Measurements from ENCODE around the gene HTR3A. TPM values are rescaled to one million over a fixed set of nuclear protein-coding genes. Genes with fewer than 3 reads are reported as not detected.

The HTR3A gene
- total and polyA plus RNA-seq, 11 donors, result 0.15 to 0.23 TPM; not detected in 9

GRCh38 chr11:113986351-113987140 is 11.6 kb downstream of the HTR3A start:
- Histone ChIP-seq H3K36me3 (no peaks in the 10 kb centered on the region), H3K9me3 (no peaks in the 10 kb centered on the region), H3K4me3 (no peak overlapping the region), H3K27ac (no peak overlapping the region), H3K27me3 (peaks cover 0 to 35% (median 4%) of the 10 kb centered on the region in 9 donors), H3K4me1 (no peaks in the 10 kb centered on the region)
- intact Hi-C loops (cut with DNase I), result no loop called here
- no peak for TF ChIP-seq POLR2A (IDR thresholded peaks at IDR 0.05)
- TF ChIP-seq CTCF (IDR thresholded peaks at IDR 0.05), result no peak
- ATAC-seq (no peak), DNase-seq (no peak)
- WGBS, 4 donors, result 79 to 84% (median 83%) methylated on average over 15 to 18 of the region's 18 CpGs

- Histone ChIP-seq H3K4me3 (no peak overlapping the region), H3K27ac (no peak overlapping the region), H3K36me3 (no peaks in the 10 kb centered on the region), H3K9me3 (no peaks in the 10 kb centered on the region), H3K27me3 (peaks cover 0 to 45% (median 7%) of the 10 kb centered on the region in 9 donors), H3K4me1 (no peaks in the 10 kb centered on the region)
- TF ChIP-seq CTCF (IDR thresholded peaks at IDR 0.05) (no peak), POLR2A (IDR thresholded peaks at IDR 0.05) (no peak)
- WGBS, 4 donors, result 65 to 74% (median 71%) methylated on average over 13 to 15 of the region's 15 CpGs
- ATAC-seq (no peak), DNase-seq (no peak)
- intact Hi-C loops (cut with DNase I), result no loop called here
Measured at GRCh38 chr11:113989381-113989780, 14.5 kb downstream of the HTR3A start.

- TF ChIP-seq POLR2A (IDR thresholded peaks at IDR 0.05), result no peak
- TF ChIP-seq CTCF (IDR thresholded peaks at IDR 0.05), result no peak
- DNase-seq (no peak), ATAC-seq (no peak)
- Histone ChIP-seq H3K4me3 (no peak overlapping the region), H3K36me3 (no peaks in the 10 kb centered on the region), H3K4me1 (no peaks in the 10 kb centered on the region), H3K27ac (no peak overlapping the region), H3K27me3 (peaks cover 0 to 45% (median 7%) of the 10 kb centered on the region in 9 donors), H3K9me3 (no peaks in the 10 kb centered on the region)
- WGBS, 4 donors, result 50 to 64% (median 55%) methylated on average over 2 of the region's 2 CpGs
- intact Hi-C loops (cut with DNase I), result loop anchor here in 4 of 10 donors (5.0 to 10.0 kb wide), 3 partner anchors 85 to 272 kb away; partner anchors contain the start of gene HTR3B (in 1 of the 4)
Measured at GRCh38 chr11:113989916-113990315, 15.0 kb downstream of the HTR3A start.

GRCh38 chr11:113991170-113991569 is 16.3 kb downstream of the HTR3A start:
- intact Hi-C loops (cut with DNase I), result loop anchor here in 4 of 10 donors (5.0 to 10.0 kb wide), 3 partner anchors 86 to 271 kb away; partner anchors contain the start of gene HTR3B (in 1 of the 4)
- TF ChIP-seq POLR2A (IDR thresholded peaks at IDR 0.05), result no peak
- TF ChIP-seq CTCF (IDR thresholded peaks at IDR 0.05), result no peak
- Histone ChIP-seq H3K4me3 (no peak overlapping the region), H3K36me3 (no peaks in the 10 kb centered on the region), H3K9me3 (no peaks in the 10 kb centered on the region), H3K27ac (no peak overlapping the region), H3K27me3 (peaks cover 0 to 45% (median 7%) of the 10 kb centered on the region in 9 donors), H3K4me1 (no peaks in the 10 kb centered on the region)
- 2 to 8% (median 7%) methylated on average over 4 of the region's 4 CpGs for WGBS, 4 donors
- DNase-seq (peak in 2 of 5 donors; percentile 29 to 46), ATAC-seq (peak in 3 of 4 donors; percentile 33 to 48 (median 41))
